HG03520 (cell line): ENCODE measurements around the gene CSPG4.

Experiments
- ATAC-seq: cut with Tn5 transposase; IDR thresholded peaks from one replicate; pipeline ENCODE4 v1.9.1; 2021; ENCODE audit warnings: mild to moderate bottlenecking, moderate library complexity; ENCODE audit not compliant: unreplicated experiment

Gene CSPG4

DNA sequence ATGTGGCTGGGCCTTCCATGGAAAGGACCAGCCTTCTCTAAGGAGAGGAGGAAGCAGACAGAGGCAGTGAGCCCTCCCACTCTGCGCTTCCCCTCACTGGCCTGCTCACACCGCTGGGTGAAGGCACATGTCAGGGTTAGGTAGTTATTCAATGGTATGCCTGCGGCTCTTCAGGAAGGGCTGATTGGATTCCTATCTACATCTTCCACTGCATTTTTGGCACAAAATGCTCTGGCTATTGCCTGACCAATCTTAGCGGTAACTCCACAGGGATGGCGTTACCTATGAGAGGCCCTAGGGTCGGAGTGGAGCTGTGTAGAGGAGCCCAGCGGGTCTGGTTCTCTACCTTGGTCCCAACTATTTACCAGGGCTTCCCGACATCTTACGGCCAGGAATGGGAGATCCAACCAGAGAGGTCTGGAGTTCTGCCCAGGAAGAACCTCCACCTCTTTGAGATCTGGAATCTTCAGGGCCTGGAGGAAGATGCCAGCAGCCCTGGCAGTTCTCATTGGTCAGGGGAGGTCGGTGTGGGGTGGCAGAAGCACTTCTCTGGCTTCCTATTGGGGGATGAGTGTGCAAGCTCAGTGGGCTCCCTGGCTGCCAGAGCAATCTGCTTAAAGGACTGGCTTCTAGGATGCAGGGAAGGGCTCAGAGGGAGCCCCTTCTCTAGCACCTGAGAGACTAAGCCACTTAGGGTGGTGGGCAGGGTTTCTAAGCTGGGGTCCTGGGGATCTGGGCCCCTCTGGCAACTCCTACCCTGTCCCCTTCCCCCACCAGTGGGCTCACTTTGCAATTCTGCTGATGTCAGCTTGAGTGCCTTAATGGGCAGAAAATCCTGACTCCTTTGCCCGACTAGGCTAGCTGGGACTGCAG, 40.7 kb downstream of the CSPG4 start:
- no peak for ATAC-seq

DNA sequence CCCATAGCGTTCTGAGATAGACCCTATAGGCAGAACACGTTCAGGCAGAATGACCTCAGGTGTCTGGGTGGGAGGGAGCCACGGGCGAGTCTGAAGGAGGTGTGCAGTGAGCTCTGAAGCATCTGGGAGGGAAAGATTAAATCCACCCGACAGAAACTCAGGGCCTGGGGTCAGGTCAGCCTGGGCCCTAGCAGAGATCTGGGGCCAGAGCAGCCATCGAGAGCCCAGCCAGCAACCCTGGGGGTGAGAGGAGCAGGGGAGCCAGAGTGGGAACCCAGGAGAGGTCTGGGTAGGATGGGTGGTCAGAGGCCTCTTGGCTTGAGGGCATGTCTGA, 42.8 kb downstream of the CSPG4 start:
- ATAC-seq, result no peak

DNA sequence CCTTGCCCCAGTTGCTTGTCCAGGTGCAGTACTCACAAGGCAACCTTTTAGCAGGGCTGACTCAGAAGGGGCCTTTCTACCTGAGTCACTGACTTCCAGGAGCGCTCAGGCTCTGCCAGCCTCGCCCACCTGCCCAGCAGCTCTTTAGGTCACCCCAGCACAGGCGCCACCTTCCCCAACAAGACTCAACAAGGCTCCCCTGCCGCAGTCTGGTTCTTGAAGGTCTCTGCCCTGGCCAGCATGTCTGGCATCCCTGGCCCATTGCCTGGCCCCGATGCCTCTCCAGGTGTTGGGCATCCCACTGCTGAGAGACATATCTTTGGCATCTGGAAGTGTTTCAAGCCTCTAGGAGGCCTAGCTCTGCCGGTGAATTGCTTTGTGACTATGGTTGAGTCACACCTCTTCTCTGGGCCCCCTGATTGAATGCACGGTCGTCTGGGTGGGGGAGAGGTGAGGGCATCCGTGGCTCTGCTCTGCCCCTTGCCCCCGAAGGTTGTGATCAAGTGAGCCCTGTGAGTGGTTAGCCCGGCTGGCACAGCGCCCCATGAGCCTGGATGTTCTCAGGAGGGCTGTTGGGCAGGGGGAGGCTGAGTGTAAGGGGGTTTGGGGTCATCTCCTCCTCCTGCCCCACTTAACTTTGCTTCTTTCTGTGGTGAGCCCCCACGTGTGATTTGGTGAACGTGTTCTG, 43.3 kb downstream of the CSPG4 start:
- no peak for ATAC-seq

DNA sequence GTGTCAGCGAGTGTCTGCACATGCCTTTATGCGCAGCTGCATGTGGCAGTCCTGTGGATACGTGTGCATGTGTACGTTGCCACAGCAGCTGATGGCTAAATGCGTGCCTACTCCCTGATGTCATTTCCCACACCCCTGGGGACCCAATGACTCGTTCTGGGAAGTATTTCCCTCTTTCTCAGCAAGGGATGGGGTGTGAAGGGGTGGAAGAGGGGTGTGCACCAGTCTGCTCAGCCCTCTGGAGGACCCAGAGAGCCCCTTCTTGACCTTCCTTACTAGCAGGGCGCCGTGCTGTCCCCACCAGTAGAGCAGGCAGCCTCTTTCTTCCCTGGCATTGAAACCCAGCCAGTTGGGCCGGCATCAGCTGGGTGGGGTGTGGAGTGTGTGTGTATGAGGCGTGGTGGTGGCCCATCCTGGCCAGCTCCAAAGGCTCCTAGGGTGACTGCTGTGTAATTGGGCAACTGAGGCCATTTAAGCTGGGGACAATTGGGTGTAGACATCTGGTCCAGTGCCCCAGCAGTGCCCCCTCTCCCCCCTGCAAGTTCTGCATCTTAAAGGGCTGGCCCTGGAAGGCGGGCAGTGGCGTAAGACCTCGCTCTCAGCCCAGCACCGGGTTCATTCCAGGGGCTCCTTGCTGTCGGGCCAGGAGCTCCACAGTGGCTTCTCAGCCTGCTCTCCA, 45.7 kb downstream of the CSPG4 start:
- ATAC-seq, result no peak

DNA sequence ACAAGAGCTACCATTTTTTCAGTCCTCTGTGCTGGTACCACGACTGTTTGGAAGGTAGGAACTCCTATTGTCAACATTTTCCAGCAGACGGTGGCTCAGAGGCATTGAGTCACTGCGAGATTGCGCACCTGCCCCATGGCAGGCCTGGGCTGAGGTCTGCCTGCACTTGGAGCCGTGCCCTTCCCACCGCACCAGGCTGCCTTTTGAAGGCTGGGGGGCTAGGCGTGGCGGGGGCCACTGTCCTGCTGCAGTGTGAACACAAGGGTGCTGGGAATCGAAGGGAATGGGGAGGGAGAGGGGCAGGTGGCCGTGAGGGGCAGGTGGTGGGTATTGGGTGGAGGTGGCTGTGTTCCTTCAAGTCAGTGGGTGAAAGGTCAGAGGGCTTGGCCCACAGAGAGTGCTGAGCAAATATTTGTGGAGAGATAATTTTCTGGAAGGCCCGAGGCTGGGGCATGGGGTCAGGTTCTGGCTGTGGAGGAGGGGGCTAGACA, 48.7 kb downstream of the CSPG4 start:
- ATAC-seq, result no peak

DNA sequence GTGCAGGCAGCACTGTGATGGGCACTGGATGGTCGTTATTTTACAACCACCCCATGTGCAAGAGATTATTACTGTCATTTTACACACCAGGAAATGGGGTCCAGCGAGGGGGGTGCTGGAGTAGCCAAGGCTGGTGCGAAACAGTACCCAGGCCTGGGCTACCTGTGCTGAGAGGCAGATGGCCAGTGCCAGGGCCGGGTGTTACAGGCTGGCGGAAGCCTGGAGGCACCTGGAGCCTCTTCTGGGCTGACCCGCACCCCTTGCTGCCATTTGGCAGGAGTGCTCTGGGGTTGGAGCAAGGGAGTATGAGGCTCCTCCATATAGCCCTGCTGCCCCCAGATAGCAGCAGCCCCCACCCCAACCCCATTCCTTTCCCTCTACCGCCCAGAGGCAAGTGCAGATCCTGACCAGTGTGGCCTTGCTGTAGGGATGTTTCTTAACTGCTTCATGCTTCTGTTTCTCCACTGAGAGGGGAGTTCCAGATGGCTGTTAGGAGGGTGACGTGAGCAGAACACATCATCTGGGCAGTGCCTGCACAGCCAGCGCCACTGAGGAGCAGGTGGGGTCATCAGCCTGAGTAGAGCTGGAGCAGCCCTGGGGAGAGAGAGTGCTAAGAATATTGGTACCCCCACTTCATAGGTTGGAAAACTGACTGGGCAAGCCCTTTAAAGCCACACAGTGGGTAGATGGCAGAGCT, 49.7 kb downstream of the CSPG4 start:
- ATAC-seq, result no peak

DNA sequence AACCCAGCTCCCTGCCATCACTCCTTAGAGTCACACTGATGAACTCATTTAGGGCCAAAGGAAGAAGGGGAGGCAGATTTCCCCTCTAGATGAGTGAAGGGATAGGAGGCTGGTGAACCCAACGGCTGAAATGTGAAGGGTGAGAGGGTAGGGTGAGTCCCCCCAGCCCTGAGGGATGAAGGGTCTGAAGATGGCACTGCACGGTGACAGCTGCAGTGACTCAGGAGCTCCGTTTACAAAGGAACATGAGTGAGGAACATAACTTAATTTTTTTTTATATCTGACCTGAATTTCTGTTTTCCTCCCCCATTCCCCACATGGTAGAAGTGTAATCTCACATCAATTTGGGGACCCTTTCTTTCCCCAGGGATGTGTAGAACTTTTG, 50.9 kb downstream of the CSPG4 start:
- no peak for ATAC-seq

DNA sequence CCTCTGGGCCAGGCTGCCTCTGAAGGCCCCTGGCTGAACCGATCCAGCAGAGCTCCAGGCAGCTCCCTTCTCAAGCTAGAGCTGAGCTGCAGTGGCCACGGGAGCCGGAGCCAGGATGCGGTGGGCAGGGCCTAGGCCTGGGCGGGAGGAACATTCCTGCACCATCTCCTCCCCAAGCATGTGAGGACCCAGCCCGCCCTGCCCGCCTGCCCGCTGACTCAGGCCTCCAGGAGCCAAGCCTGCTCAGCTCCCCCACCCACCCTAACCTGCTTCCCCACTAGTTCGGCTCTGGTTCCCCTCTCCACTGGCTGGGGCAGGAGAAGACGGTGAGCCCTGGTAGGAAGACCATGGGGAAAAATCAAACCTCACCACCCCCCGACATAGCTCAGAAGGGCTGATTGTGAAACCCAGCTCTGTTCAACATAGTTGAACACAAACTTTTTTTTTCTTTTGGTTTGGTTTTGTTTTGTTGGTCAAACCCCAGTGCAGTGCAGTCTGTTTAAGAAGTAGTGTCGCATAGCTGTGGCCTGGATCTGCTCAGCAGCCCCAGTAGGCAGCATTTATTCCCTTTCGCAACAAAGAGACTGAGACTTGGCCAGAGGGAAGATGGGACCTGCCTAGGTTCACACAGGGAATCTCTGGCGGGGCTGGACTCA, 51.4 kb downstream of the CSPG4 start:
- no peak for ATAC-seq

DNA sequence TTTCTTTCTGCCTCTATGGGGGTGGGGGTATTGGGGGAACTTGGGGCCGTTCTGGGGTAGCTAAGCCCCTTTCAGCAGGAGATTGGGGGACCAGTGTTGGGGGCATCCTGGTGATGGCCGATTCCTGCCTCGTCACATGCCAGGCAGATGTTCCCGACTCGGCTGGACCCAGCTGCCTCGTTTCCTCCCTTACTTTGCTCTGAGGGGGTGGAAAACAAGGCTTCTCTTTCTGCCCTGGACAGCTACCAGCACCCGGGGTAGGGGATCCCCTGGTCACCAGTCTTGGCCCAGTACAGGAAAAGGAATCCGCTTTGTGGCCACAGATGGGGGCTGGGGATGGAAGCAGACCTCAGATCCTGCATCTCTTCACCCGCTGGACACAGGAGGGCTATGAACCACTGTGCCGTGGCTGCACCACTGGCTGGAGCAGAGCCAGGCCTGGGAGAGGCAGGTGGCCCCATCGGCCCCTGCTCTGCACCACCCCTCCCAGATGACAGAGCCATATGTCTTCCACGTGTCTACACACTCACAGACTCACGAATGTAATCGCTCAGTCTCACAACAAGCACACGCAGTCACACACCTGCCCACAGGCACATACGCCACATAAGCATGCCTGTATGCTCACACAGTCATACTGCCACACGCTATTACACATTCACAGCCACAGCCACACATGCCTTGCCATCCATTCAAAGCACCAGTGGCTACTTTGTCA, 52.6 kb downstream of the CSPG4 start:
- no peak for ATAC-seq

DNA sequence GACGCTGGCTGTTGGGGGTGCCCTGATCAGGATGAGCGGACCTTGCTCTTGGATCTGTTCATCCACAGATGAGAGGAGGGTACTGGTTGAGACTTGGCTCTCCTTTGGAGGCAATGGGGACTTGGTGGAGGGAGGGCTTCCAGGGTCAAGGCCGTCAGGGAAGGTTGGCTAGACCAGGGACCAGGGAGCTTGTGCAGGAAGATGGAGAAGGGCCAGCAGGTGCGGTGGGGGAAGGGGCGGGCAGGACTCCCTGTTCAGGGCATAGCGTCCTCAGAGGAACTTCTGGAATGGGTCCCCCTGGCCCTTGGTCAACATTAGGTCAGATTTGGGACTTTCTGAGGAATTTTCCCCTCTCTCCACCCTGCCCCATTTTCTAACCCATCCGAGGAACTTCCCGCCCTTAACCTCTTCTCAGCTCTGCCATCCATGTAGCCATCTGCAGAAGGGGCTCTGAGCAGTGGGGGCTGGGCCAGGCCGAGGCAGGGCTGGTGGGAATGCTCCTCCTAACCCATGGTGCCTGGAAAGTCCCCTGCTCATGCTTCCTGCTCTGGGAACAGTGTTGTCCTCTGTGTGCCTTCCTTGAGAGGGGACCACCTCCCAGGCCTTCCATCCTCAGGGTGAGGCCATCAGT, 53.4 kb downstream of the CSPG4 start:
- no peak for ATAC-seq

DNA sequence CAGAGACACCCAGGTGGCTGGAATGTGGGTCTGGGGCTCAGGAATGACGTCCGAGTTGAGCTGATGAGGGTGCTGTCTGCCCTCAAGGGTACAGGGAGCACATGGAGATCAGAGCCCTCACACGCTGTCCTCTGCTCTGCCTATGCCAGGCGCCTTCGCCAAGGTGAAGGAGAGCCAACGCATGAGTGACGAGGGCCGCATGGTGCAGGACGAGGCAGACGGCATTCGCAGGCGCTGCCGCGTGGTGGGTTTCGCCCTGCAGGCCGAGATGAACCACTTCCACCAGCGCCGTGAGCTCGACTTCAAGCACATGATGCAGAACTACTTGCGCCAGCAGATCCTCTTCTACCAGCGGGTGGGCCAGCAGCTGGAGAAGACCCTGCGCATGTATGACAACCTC, 55.8 kb downstream of the CSPG4 start:
- no peak for ATAC-seq

DNA sequence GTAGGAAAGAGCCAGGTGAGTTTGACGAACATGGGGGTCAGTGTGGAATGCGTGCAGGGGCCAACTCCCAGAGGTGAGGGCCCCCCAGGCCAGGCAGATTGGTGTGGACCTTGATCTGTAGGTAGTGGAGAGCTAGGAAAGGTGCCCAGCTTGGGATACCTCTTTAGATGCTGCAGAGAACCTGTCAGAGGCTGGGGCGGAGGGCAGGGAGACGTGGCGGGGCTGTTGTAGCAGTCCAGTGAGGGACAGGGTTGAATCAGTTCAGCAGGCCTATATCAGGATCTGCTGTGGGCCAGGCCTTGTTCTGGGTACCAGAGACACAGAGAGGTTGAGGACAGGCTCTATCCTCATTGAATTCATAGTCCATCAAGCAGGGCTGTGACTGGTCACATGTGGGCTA, 56.3 kb downstream of the CSPG4 start:
- ATAC-seq, result no peak

DNA sequence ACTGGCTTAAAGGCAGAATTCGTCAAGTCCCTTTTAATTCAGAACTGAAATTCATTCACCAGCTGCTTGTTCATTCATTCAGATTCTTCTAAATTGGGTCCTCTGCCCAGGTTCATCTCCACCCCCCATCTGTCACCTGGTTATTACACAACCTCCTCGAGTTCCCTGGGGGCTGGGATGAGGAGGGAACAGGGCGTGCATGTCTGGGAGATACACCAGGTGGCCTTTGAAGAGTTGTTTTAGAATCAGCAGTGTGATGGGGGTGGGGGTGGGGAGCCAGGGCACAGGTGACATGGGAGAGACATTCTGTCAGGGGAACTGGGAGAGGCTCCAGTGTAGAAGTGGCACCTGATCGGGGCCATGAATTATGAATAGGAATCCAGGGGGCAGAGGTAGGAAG, 56.7 kb downstream of the CSPG4 start:
- no peak for ATAC-seq

DNA sequence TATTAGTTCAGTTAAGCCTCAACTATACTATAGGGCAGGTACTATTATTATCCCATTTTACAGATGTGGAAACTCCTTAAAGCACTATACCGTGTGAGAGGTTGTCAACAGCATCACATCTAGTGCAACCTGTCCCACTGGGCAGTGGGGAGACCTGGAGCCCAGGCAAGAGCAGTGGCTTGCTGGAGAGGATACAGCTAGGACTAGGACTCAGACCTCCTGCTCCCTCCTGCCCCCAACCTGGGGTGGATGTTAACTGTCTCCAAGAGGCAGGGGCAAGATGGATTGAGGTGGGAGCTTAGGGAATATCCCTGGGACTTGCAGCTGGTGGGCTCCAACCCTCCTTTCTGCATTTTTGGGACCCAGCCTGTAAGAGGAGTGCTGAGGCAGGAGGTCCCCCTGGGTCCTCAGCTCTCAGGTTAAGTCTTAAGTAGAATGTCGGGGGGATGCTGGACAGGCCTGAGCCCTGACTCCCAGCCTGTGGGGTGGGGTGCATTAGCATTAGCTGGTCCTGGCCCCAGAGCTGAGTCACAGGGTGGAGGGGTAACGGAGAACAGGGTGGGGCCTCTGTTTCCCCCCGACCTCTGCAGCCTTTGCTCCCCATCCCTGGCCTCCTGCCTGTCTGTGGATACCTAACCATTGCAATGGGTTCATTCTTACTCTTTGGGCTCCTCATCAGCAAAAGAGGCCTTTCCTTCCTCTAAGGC, 58.3 kb downstream of the CSPG4 start:
- no peak for ATAC-seq

DNA sequence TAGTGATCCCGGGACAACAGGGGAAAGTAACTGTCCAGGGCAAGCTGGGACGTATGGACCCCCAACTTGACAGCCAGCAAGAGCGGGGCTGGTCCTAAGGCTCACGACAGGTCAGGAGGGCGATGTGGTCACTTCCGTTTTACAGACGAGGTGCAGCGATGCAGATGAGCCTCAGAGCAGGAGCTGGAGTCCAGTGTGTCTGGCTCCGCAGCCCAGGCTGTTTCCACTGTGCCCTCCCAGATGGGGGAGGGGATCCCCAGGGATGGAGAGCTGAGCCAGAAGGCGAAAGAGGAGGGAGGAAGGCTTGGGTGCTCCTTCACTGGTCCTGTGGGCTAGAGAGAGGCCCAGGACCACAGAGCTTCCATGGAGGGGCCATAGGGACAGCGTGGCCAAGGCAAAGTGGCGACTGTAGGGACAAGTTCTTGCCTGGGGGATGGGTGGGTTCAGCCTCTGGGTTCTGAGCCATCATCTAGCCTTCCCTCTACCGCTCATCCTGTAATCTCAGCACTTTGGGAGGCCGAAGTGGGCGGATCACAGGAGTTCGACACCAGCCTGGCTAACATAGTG, 59.2 kb downstream of the CSPG4 start:
- no peak for ATAC-seq

DNA sequence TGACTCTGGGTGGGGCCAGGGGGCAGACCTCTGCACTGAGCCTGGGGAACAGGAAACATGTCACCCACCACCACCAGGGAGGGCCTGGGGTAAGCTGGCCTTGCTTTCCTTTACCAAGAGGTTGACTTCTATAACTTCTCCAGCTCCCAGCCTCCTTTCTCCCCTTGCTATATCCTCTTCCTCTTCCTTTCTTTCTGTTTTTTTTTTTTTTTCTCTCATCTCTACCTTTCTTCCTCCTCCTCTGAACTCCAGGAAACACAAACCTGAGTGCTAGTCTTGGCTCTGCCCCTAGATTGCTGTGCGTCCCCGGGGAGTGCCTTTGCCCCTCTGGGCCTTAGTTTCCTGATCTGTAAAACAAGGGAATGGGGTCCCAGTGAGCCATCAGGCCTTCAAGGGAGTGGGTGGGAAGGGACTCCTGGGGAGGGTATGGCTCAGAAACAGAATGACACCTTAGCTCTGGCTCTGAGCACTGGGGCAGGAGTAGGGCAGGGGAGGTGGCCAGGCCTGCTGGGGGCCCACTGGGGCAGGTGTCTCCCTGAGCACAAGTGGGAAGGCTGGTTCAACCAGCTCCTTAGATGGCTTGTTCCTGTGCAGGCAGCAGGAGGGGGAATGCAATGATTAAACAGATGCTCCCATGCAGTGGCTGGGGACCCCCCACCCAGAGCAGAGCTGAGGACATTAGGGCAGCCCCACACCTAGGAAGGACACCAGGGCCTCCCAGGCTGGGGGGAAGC, 60.7 kb downstream of the CSPG4 start:
- no peak for ATAC-seq

DNA sequence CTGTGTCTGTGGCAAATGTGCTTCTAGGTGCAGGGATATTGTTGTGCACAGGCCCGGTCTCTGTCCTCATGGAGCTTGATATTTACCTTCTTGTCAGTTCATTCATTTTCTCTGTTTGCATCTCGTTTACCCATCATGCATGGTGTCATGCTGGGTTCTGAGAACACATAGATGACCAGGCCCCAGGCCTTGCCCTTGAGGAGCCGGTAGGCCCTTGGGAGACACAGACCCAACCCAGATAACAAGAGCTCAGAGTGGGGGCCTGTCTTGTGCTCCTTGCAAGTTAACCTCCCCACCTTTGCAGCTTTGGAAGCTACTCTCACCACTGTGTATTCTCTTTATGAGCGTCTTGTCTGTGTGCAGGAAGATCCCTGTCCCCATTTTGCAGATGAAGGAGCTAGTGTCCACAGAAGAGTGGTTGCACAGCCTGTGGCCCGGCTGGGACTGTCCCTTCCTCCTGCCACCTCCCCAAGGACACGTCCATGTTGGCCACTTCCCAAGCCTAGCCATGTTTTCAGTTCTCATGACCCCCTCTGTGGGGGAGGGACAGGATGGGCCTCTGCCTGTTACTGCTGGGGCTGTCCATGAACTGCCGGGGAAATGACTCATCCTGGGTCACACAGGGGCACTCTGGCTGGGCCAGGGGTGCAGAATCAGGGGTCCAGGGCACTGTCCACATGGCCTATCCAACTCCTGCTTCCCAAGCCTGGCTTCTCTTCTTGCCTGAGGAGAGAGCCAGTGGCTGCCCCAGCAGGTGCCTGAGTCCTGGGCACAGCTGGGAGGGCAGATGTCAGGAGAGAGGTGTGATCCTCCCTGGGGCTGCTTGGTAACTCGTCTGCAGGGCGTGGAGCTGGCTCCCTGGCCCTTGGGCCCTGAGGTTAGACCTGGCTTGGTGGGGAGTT, 61.5 kb downstream of the CSPG4 start:
- no peak for ATAC-seq
